Body of pancreas (tissue), 4 donors: Measurements from ENCODE around the gene MAGI3. TPM values are rescaled to one million over a fixed set of nuclear protein-coding genes. Genes with fewer than 3 reads are reported as not detected.

Experiments used
- ATAC-seq: fragments of 150-250 bp; one replicate; pipeline ENCODE4 v1.9.1; 2016
- DNase-seq, 4 donors: peaks; one replicate each; pipeline ENCODE4 v3.0.0-alpha.2; 2019
- H3K27ac ChIP-seq, 4 donors: fragments of 200-600 bp; sonication (generic); 1 replicate in 3 of 4; 2 replicates in 1 of 4; pipeline versions ENCODE4 v1.5.1 to v1.6.1; 2016 to 2019; ENCODE audit warnings: mild to moderate bottlenecking in 1 of 4, mixed read lengths in 1 of 4, moderate library complexity in 1 of 4
- H3K27me3 ChIP-seq, 2 donors: fragments of 200-600 bp; sonication (generic); one replicate each; pipeline ENCODE4 v1.6.0; 2016; ENCODE audit warnings: mild to moderate bottlenecking in 1 of 2
- H3K36me3 ChIP-seq, 2 donors: fragments of 200-600 bp; sonication (generic); replicated peaks in 1 of 2; 2 replicates each; pipeline ENCODE4 v1.5.1; 2016; ENCODE audit warnings: low read depth in 2 of 2; ENCODE audit not compliant: insufficient read depth in 1 of 2
- H3K4me1 ChIP-seq: fragments of 200-600 bp; sonication (generic); one replicate; pipeline ENCODE4 v1.6.0; 2016
- H3K4me3 ChIP-seq, 2 donors: fragments of 200-600 bp; sonication (generic); 1 replicate in 1 of 2; 2 replicates in 1 of 2; pipeline ENCODE4 v1.5.1; 2016 to 2019
- H3K9me3 ChIP-seq, 3 donors: fragments of 200-600 bp; sonication (generic); 1 replicate in 2 of 3; 2 replicates in 1 of 3; pipeline ENCODE4 v1.5.1; 2016
- POLR2A ChIP-seq, 3 donors: fragments of 450-650 bp; IDR thresholded peaks; one replicate each; pipeline ENCODE4 v1.6.1; 2016; ENCODE audit warnings: antibody characterized with exemption in 3 of 3, mild to moderate bottlenecking in 2 of 3
- WGBS, 2 donors: methylation state at CpG; one replicate each; pipeline ENCODE4 v1.1.5; 2017; 5-methylcytosine and 5-hydroxymethylcytosine counted together
- intact Hi-C: fragments of 100-400 bp; cut with DNase I; formaldehyde crosslinking; loops from one replicate; pipeline ENCODE4 v1.15.1; 2023
- total RNA-seq, 2 donors: library from RNA; depleted of rRNA; stranded (reverse); fragments of >200 nt; gene quantifications; one replicate each; pipeline ENCODE4 v1.1.0, GENCODE V29; 2016
- TF ChIP-seq, protein P1 (sequence below), 7 experiments: fragments of 450-650 bp in 4 of 7; fragments of 200-600 bp in 3 of 7; sonication (generic) in 3 of 7; IDR thresholded peaks; one replicate each; pipeline ENCODE4 v1.5.1; 2016 to 2019; ENCODE audit warnings: antibody characterized with exemption in 7 of 7

The MAGI3 gene
- total RNA-seq, 2 donors from 2014 or later, result 38.4 to 75.8 TPM

DNA sequence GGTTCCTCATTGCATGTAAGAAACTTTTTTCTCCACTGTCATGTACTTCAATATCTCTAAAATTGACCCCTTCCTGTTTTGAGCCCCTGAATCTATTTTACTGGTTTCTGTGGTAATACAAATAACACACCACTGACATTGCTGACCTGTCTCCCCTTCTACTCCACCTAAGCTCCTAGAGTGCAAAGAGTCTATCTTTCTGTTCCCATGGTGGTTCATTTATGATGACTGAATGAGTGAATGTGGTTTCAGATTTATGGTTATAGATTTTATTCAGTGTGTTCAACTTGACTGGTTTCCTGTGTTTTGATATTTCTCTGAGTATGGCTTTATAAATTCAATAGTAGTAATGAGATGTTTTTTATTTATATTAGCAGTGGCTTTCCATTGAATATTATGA, 127.7 kb downstream of the MAGI3 start:
- intact Hi-C loops, result no loop called here
- no peak for TF ChIP-seq POLR2A (IDR thresholded peaks at IDR 0.05)
- TF ChIP-seq, protein P1, sequence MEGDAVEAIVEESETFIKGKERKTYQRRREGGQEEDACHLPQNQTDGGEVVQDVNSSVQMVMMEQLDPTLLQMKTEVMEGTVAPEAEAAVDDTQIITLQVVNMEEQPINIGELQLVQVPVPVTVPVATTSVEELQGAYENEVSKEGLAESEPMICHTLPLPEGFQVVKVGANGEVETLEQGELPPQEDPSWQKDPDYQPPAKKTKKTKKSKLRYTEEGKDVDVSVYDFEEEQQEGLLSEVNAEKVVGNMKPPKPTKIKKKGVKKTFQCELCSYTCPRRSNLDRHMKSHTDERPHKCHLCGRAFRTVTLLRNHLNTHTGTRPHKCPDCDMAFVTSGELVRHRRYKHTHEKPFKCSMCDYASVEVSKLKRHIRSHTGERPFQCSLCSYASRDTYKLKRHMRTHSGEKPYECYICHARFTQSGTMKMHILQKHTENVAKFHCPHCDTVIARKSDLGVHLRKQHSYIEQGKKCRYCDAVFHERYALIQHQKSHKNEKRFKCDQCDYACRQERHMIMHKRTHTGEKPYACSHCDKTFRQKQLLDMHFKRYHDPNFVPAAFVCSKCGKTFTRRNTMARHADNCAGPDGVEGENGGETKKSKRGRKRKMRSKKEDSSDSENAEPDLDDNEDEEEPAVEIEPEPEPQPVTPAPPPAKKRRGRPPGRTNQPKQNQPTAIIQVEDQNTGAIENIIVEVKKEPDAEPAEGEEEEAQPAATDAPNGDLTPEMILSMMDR (IDR thresholded peaks at IDR 0.05), result no peak
- H3K4me1 ChIP-seq, result peaks cover 34% of the 10 kb centered on the region
- no peak overlapping the region for H3K27ac ChIP-seq
- DNase-seq (no peak), ATAC-seq (no peak)
- no peaks in the 10 kb centered on the region for H3K9me3 ChIP-seq
- H3K36me3 ChIP-seq, result no peaks in the 10 kb centered on the region
- H3K27me3 ChIP-seq, result no peaks in the 10 kb centered on the region
- H3K4me3 ChIP-seq, result no peak overlapping the region

DNA sequence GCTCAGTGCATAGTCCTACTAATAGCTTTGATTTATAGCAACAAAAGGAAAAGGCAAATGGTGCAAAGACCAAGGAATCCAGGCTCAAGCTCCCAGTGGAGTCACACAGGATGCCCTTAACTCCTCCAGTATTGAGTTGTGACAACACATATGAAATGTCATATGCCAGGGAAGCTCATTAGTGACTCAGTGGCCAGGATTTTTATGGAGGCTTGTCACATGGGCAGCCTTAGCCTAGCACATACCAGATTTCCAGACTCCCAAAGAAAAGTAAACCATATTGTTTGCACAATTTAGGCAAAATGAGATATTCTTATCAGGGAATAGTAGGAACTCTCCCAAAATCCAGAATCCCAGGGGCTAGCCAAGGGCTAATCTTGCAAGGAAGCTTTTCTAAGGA, 129.2 kb downstream of the MAGI3 start:
- H3K27ac ChIP-seq, result no peak overlapping the region
- ATAC-seq (no peak), DNase-seq (no peak)
- H3K4me1 ChIP-seq, result peaks cover 34% of the 10 kb centered on the region
- H3K36me3 ChIP-seq, result no peaks in the 10 kb centered on the region
- no peaks in the 10 kb centered on the region for H3K9me3 ChIP-seq
- no peak overlapping the region for H3K4me3 ChIP-seq
- H3K27me3 ChIP-seq, result no peaks in the 10 kb centered on the region
- TF ChIP-seq, protein P1 (IDR thresholded peaks at IDR 0.05), result no peak
- TF ChIP-seq POLR2A (IDR thresholded peaks at IDR 0.05), result no peak
- intact Hi-C loops, result no loop called here

DNA sequence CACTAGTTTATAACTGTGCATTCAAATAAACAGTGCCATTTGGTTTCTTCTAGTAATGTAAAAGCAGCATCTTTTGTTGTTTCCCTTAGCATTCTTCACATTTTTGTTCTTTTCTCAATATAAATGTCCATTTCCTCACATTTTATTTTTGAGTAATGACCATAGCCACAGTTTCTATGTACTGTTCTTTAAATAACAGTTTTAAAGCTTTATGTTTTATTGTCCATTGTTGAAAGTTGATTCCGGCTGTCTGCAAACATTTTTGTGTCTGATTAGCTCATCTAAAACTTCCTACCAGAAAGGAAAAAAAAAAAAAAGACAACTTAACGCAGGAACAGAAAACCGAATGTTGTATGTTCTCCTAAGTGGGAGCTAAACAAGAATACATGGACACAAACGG, 139.7 kb downstream of the MAGI3 start:
- DNase-seq, result no peak
- 77 to 87% methylated on average over 4 of the region's 4 CpGs for WGBS, 2 donors
- Histone ChIP-seq H3K27me3 (no peaks in the 10 kb centered on the region), H3K27ac (no peak overlapping the region), H3K9me3 (no peaks in the 10 kb centered on the region), H3K4me3 (no peak overlapping the region), H3K4me1 (no peaks in the 10 kb centered on the region), H3K36me3 (no peaks in the 10 kb centered on the region)
- intact Hi-C loops, result no loop called here
- TF ChIP-seq POLR2A (IDR thresholded peaks at IDR 0.05), result no peak
- TF ChIP-seq, protein P1 (IDR thresholded peaks at IDR 0.05), result no peak
- ATAC-seq, result no peak

DNA sequence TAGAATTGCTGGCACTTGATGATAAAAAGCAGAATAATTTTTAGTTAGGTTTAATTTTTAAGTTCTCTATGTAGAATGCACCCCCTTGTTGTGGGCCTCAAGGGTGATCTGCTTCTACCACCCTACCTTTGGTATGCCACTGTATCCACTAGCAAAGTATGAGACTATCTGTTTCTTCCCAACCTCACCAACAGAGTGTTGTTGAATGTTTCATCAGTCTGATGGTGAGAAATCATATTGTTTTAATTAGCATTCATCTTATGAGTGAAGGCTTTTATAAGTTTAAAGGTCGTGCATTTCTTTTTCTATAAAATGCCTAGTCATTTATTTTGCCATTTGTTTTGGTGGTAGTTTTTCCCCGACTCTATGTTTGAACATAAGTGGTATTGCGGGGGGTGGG, 141.0 kb downstream of the MAGI3 start:
- no peaks in the 10 kb centered on the region for H3K4me1 ChIP-seq
- H3K9me3 ChIP-seq, result no peaks in the 10 kb centered on the region
- ATAC-seq (no peak), DNase-seq (no peak)
- 87 to 96% methylated on average over 3 of the region's 3 CpGs for WGBS, 2 donors
- intact Hi-C loops, result no loop called here
- H3K36me3 ChIP-seq, result no peaks in the 10 kb centered on the region
- no peak overlapping the region for H3K4me3 ChIP-seq
- no peaks in the 10 kb centered on the region for H3K27me3 ChIP-seq
- no peak for TF ChIP-seq POLR2A (IDR thresholded peaks at IDR 0.05)
- TF ChIP-seq, protein P1 (IDR thresholded peaks at IDR 0.05), result no peak
- no peak overlapping the region for H3K27ac ChIP-seq

DNA sequence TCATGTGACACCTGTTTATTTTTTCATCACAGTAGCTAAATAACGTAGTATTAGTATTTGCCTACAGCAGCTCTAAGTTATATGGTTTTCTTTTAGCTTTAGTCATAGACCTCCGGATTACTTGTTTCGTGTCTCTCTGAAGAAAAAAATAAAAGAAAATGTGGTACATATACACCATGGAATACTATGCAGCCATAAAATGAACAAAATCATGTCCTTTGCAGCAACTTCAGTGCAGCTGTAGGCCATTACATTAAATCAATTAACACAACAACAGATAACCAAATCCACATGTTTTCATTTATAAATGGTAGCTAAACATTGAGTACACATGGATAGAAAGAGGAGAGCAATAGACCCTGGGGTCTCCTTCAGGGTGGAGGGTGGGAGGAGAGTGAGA, 142.7 kb downstream of the MAGI3 start:
- DNase-seq (no peak), ATAC-seq (no peak)
- Histone ChIP-seq H3K36me3 (no peaks in the 10 kb centered on the region), H3K27ac (no peak overlapping the region), H3K27me3 (no peaks in the 10 kb centered on the region), H3K4me3 (no peak overlapping the region), H3K4me1 (peaks cover 11% of the 10 kb centered on the region), H3K9me3 (no peaks in the 10 kb centered on the region)
- TF ChIP-seq, protein P1 (IDR thresholded peaks at IDR 0.05), result no peak
- no peak for TF ChIP-seq POLR2A (IDR thresholded peaks at IDR 0.05)
- intact Hi-C loops, result no loop called here
- 78 to 96% methylated on average over 3 of the region's 3 CpGs for WGBS, 2 donors
